ENCODE measurements around the gene PLA2G4B. TPM values are rescaled to one million over a fixed set of nuclear protein-coding genes. Genes with fewer than 3 reads are reported as not detected.

PLA2G4B gene
- total and polyA plus RNA-seq, 10 of the 15 experiments (the other 5 are each of a cell fraction or from before 2014, with no cell fraction given) = 0.22 to 6.6 (median 2.9) TPM

DNA sequence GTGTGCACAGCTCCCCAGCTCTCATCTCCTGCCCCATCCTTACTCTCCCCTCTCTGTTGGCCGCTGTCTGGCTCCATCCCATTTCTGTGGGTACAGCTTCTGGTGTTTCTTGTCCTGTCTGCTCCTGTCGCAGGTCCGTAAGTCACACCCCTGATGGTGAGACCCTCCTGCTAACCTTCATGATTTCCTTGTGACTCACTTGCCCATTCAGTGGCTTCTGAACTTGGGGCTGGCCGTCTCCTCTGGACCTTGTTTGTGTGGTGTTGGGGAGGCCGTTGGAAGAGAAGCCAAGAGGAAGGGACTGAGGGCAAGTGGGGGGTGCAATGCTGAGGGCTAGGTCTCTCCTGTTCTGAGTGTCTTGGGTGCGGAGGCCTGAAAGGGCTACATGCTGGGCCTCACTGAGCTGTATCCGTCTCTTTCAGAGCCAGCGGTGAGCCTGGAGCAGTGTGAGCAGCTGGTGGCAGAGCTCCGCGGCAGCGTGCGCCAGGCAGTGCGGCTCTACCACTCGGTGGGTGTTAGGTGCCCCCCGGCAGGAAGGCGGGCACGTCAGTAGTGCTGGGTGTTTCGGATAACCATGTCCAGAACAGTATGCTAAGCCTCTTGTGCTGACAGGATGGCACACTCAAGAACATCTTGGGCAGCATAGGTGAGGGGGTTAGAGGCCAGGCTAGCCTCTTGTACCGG, 14.4 kb upstream of the PLA2G4B start:
- Histone ChIP-seq H3K4me2 (ENCODE audit: control insufficient read depth, insufficient read depth) (no peak overlapping the region), H3K4me3 (no peak overlapping the region), H3K27ac (ENCODE audit: control insufficient read depth, insufficient read depth) (no peak overlapping the region), H3K9me3 (replicated peaks; ENCODE audit: control insufficient read depth, insufficient read depth, low read length) (no peaks in the 10 kb centered on the region), H3K9ac (ENCODE audit: control insufficient read depth, insufficient read depth, low read length) (no peak overlapping the region), H3K79me2 (ENCODE audit: control insufficient read depth, insufficient read depth, low read length) (no peaks in the 10 kb centered on the region), H3K27me3 (replicated peaks in 1 of 2; ENCODE audit: control insufficient read depth in 2 of 2, insufficient read depth in 2 of 2, low read length in 1 of 2) (no peaks in the 10 kb centered on the region), H3K36me3 (ENCODE audit: control insufficient read depth in 2 of 2, insufficient read depth in 2 of 2, low read length in 1 of 2) (peaks cover 3 to 10% of the 10 kb centered on the region in 2 experiments; a peak in 3 of 4 replicates), H4K20me1 (ENCODE audit: control insufficient read depth, insufficient read depth) (no peaks in the 10 kb centered on the region; the same call in 1 of the 2 replicates), H3K4me1 (ENCODE audit: control insufficient read depth, insufficient read depth, low read length) (no peaks in the 10 kb centered on the region), H2AFZ (ENCODE audit: control insufficient read depth, low read depth, low read length) (no peak overlapping the region)
- ChIA-PET CTCF (interaction anchor here (1.2 kb wide), 1 partner anchor 51 kb away, joined by 4 read pairs; no protein-coding TSS in a partner anchor), SMC1A (ENCODE audit: uncharacterized antibody, unreplicated experiment) (interaction anchor here (1.4 kb wide), 1 partner anchor 50 kb away, joined by 7 read pairs; the partner anchor contains the start of gene MAPKBP1), POLR2A (no interaction called here), RAD21 (ENCODE audit: unreplicated experiment) (no interaction called here)
- in situ Hi-C loops (cut with MboI) = no loop called here
- TF ChIP-seq POLR2A (IDR thresholded peaks at IDR 0.05; ENCODE audit: low read depth, low read length) = peak; percentile 12; the same call in 1 of the 2 replicates
- TF ChIP-seq, protein P1, sequence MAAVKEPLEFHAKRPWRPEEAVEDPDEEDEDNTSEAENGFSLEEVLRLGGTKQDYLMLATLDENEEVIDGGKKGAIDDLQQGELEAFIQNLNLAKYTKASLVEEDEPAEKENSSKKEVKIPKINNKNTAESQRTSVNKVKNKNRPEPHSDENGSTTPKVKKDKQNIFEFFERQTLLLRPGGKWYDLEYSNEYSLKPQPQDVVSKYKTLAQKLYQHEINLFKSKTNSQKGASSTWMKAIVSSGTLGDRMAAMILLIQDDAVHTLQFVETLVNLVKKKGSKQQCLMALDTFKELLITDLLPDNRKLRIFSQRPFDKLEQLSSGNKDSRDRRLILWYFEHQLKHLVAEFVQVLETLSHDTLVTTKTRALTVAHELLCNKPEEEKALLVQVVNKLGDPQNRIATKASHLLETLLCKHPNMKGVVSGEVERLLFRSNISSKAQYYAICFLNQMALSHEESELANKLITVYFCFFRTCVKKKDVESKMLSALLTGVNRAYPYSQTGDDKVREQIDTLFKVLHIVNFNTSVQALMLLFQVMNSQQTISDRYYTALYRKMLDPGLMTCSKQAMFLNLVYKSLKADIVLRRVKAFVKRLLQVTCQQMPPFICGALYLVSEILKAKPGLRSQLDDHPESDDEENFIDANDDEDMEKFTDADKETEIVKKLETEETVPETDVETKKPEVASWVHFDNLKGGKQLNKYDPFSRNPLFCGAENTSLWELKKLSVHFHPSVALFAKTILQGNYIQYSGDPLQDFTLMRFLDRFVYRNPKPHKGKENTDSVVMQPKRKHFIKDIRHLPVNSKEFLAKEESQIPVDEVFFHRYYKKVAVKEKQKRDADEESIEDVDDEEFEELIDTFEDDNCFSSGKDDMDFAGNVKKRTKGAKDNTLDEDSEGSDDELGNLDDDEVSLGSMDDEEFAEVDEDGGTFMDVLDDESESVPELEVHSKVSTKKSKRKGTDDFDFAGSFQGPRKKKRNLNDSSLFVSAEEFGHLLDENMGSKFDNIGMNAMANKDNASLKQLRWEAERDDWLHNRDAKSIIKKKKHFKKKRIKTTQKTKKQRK (IDR thresholded peaks at IDR 0.05; ENCODE audit: low read depth, low read length) = no peak
- BruUV-seq (replicated peaks) = no TSS peak
- DNase-seq (ENCODE audit: low read depth, low spot score) (no peak), ATAC-seq (no peak), FAIRE-seq (no peak)
- intact Hi-C loops (cut with micrococcal nuclease; ENCODE audit: unreplicated experiment) = no loop called here
- WGBS (ENCODE audit: insufficient coverage, insufficient replicate concordance, low lambda C conversion rate, missing lambda C conversion rate) = 94% methylated on average over 19 of the region's 19 CpGs

Data from GM12878 (cell line).